Psoas muscle (tissue), 8 donors: Measurements from ENCODE around the gene MKNK2. TPM values are rescaled to one million over a fixed set of nuclear protein-coding genes. Genes with fewer than 3 reads are reported as not detected.
"Not testable (repeated sequence)": the region's sequence is repeated elsewhere in the genome, so short reads cannot be mapped to it uniquely, and the experiment has no call there.

ENCODE experiments used
- ATAC-seq, 4 donors: fragments of 200-7000 bp; cut with Tn5 transposase; one replicate each; pipeline ENCODE4 v1.9.1; 2020; ENCODE audit warnings: moderate library complexity in 3 of 4, mild to moderate bottlenecking in 2 of 4
- DNase-seq, 2 donors: peaks; one replicate each; pipeline ENCODE4 v3.0.0-alpha.2; 2020
- H3K27ac ChIP-seq: fragments of 200-600 bp; one replicate; pipeline ENCODE4 v1.8.0; 2022
- H3K27me3 ChIP-seq, 3 donors: fragments of 200-600 bp in 1 of 3; one replicate each; pipeline versions ENCODE4 v1.6.1 to v1.8.0; 2013 to 2022; ENCODE audit warnings: low read length in 2 of 3, mild to moderate bottlenecking in 2 of 3, moderate library complexity in 1 of 3; ENCODE audit not compliant: insufficient read depth in 3 of 3
- H3K36me3 ChIP-seq, 2 donors: fragments of 200-600 bp in 1 of 2; one replicate each; pipeline versions ENCODE4 v1.6.1 to v1.8.0; 2013 to 2022; ENCODE audit warnings: low read depth in 1 of 2, mild to moderate bottlenecking in 1 of 2, moderate library complexity in 1 of 2; ENCODE audit not compliant: insufficient read depth in 1 of 2
- H3K4me1 ChIP-seq: fragments of 200-600 bp; one replicate; pipeline ENCODE4 v1.8.0; 2022
- H3K4me3 ChIP-seq: fragments of 200-600 bp; one replicate; pipeline ENCODE4 v1.8.0; 2022; ENCODE audit warnings: mild to moderate bottlenecking
- H3K9me3 ChIP-seq: fragments of 200-600 bp; one replicate; pipeline ENCODE4 v1.8.0; 2022
- CTCF ChIP-seq: fragments of 200-600 bp; IDR thresholded peaks from one replicate; pipeline ENCODE4 v1.8.0; 2022; ENCODE audit warnings: antibody characterized with exemption
- WGBS, 3 donors: extraction: QIAGEN DNeasy Blood & Tissue Kit; methylation state at CpG; one replicate each; pipeline versions ENCODE4 v1.1.6 to v1.1.7; 2013; 5-methylcytosine and 5-hydroxymethylcytosine counted together
- intact Hi-C, 2 donors: fragments of 100-400 bp; cut with DNase I; formaldehyde crosslinking; loops; one replicate each; pipeline versions ENCODE4 v1.11.0 to v1.14.2; 2022
- polyA plus RNA-seq, 3 donors: library from polyadenylated mRNA; stranded (reverse); fragments of 200-250 nt; gene quantifications; one replicate each; pipeline ENCODE4 v1.2.3, GENCODE V29; 2013
- total RNA-seq, 4 donors: library from RNA; stranded (reverse); fragmentation: NEBNext Ultra II Directional in 2 of 4; extraction: Animal tissue kit (Norgen Biotek cat#: 25700) in 2 of 4; gene quantifications; one replicate each; pipeline versions ENCODE4 v1.2.1 to v1.2.4, GENCODE V29; 2021 to 2023
- donor health status: healthy with polysubstance abuse.
- donor health status: DM: no; HTN: no; CAD: no; lungs with moderate emphysema.
- donor health status: Bipolar disorder and iron deficiency.
- donor health status: healthy.
- donor health status: DM: yes; HTN: yes; CAD: no.
- donor health status: DM: no; HTN: no; CAD: no.
- donor health status: DM: no; HTN: no; CAD: no.
- donor health status: DM: yes; HTN: yes; CAD: no.

Gene MKNK2
- total and polyA plus RNA-seq, 7 donors = 793 to 2,795 (median 1,017) TPM

GRCh38 chr19:2097886-2098327, 46.9 kb upstream of the MKNK2 start:
- 76 to 81% (median 81%) methylated on average over 23 of the region's 23 CpGs for WGBS, 3 donors
- H3K9me3 ChIP-seq = no peaks in the 10 kb centered on the region
- no peak for ATAC-seq
- no peak for DNase-seq
- peaks cover 16% of the 10 kb centered on the region for H3K4me1 ChIP-seq
- no peak for TF ChIP-seq CTCF
- no peak overlapping the region for H3K27ac ChIP-seq
- H3K36me3 ChIP-seq = peaks cover 0 to 41% of the 10 kb centered on the region in 2 donors
- H3K4me3 ChIP-seq = no peak overlapping the region
- intact Hi-C loops = no loop called here
- H3K27me3 ChIP-seq = no peaks in the 10 kb centered on the region

- Histone ChIP-seq H3K4me3 (peak overlapping the region; percentile 64), H3K4me1 (peaks cover 16% of the 10 kb centered on the region), H3K27me3 (no peaks in the 10 kb centered on the region), H3K36me3 (peaks cover 0 to 40% of the 10 kb centered on the region in 2 donors), H3K9me3 (no peaks in the 10 kb centered on the region), H3K27ac (peak overlapping the region; percentile 47)
- no peak for DNase-seq
- intact Hi-C loops = no loop called here
- 22 to 25% (median 23%) methylated on average over 25 to 30 of the region's 30 CpGs for WGBS, 3 donors
- ATAC-seq = no peak
- no peak for TF ChIP-seq CTCF
Observed at GRCh38 chr19:2097203-2097885, 46.3 kb upstream of the MKNK2 start.

DNA sequence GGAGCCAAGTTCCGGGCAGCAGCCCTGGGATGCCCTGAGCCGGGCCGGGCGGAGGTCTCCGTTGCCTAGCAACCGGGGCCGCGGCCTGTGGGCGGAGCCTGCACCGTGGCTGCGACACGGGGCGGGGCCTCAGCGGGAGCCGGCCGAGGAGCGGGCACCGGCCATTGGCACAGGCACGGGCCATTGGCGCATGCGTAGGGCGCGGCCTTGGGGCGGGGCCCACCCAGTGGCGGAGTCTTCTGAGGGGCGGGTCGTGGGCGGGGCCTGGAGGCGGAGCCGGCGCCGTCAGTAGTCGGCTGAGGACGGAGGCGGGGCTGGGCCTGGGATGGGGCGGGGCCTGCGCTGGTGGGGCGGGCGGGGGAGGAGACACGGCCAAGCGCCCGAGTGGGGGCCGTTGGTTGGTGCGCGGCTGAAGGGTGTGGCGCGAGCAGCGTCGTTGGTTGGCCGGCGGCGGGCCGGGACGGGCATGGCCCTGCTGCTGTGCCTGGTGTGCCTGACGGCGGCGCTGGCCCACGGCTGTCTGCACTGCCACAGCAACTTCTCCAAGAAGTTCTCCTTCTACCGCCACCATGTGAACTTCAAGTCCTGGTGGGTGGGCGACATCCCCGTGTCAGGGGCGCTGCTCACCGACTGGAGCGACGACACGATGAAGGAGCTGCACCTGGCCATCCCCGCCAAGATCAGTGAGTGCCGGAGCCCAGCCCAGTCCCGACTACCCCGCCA, 45.6 kb upstream of the MKNK2 start, which contains the start of gene IZUMO4:
TSS of gene IZUMO4 (plus strand) at position 436 of the 723 bp plus-strand sequence. CDS start at position 467, 31 bp downstream.
- 0 to 1% (median 0%) methylated on average over 32 to 70 of the region's 70 CpGs for WGBS, 3 donors
- ATAC-seq (peak; percentile 89 to 91 (median 90)), DNase-seq (peak; percentile 99 to 100)
- peak; percentile 39 for TF ChIP-seq CTCF
- Histone ChIP-seq H3K4me1 (peaks cover 18% of the 10 kb centered on the region), H3K36me3 (peaks cover 0 to 33% of the 10 kb centered on the region in 2 donors), H3K27ac (peak within 1 kb of the TSS; percentile 96), H3K27me3 (no peaks in the 10 kb centered on the region), H3K9me3 (no peaks in the 10 kb centered on the region), H3K4me3 (peak within 1 kb of the TSS; percentile 84)
- intact Hi-C loops = no loop called here

- 1% methylated on average over 41 to 56 of the region's 56 CpGs for WGBS, 3 donors
- peak; percentile 33 for TF ChIP-seq CTCF
- no peaks in the 10 kb centered on the region for H3K27me3 ChIP-seq
- peak; percentile 93 to 96 for DNase-seq
- peak; percentile 74 to 76 (median 75) for ATAC-seq
- peak within 1 kb of the TSS; percentile 96 for H3K27ac ChIP-seq
- intact Hi-C loops = no loop called here
- no peaks in the 10 kb centered on the region for H3K9me3 ChIP-seq
- H3K36me3 ChIP-seq = peaks cover 0 to 28% of the 10 kb centered on the region in 2 donors
- peak within 1 kb of the TSS; percentile 84 for H3K4me3 ChIP-seq
- H3K4me1 ChIP-seq = peaks cover 24% of the 10 kb centered on the region
Observed at GRCh38 chr19:2096034-2096479, 45.0 kb upstream of the MKNK2 start, which contains the start of gene MOB3A. Gene MOB3A, minus strand, starts transcription at chr19:2096326. Its CDS starts 17,766 bp downstream, at chr19:2078560.

DNA sequence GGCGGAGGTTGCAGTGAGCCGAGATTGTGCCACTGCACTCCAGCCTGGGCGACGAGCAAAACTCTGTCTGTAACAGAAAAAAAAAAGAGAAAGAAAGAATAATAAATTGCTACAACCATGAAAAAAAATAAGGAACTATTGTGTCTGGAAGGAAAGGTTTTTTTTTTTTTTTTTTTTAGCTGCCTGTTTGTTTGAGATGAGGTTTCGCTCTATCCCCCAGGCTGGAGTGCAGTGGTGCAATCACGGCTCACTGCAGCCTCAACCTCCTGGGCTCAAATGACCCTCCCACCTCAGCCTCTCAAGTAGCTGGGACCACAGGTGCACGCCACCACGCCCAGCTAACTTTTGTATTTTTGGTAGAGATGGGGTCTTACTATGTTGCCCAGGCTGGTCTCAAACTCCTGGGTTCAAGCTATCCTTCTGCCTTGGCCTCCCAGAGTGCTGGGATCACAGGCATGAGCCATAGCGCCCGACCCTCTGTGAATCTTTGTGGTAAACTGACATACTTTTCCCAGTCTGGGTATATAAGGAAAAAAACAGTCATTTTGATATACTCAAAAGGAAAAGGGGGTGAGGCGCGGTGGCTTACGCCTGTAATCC, 41.0 kb upstream of the MKNK2 start:
- peak overlapping the region; percentile 67 for H3K27ac ChIP-seq
- DNase-seq, intact Hi-C loops, ATAC-seq, H3K9me3 ChIP-seq, H3K27me3 ChIP-seq, H3K36me3 ChIP-seq, H3K4me3 ChIP-seq: not testable (repeated sequence)
- peaks cover 34% of the 10 kb centered on the region for H3K4me1 ChIP-seq
- WGBS, 3 donors = 96 to 97% (median 96%) methylated on average over 13 of the region's 13 CpGs
